OCI-LY1 (cell line): ENCODE results near the gene ABTB2.

Experiments used
- EZH2 ChIP-seq: fragments of 200-600 bp; sonication (generic), shearing (Covaris generic); IDR thresholded peaks from 2 replicates; pipeline ENCODE4 v1.8.0; 2017; ENCODE audit warnings: borderline replicate concordance, mixed run types, mild to moderate bottlenecking, antibody characterized with exemption, low read length, moderate library complexity, mixed read lengths
- TF ChIP-seq, protein P1 (sequence below): fragments of 200-600 bp; sonication (generic), shearing (Covaris generic); IDR thresholded peaks from 2 replicates; pipeline ENCODE4 v1.5.1; 2017; ENCODE audit warnings: mild to moderate bottlenecking, antibody characterized with exemption, low read length, moderate library complexity, mixed read lengths

DNA sequence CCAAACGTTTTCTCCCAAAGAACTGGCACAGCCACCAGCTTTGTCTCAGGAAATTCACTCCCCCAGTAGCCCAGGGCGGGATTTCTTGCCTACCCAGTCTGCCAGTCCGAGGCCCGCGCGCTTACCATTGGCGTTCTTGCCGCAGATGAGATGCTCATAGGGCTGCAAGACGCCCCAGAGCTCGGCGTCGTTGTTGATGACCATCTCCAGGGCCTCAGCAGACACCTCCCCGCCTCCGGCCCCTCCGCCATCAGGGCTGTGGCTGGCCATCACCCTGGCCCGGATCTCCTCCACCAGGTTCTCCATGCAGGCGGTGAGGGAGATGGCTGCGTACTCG, 1.3 kb downstream of the ABTB2 start:
- TF ChIP-seq, protein P1, sequence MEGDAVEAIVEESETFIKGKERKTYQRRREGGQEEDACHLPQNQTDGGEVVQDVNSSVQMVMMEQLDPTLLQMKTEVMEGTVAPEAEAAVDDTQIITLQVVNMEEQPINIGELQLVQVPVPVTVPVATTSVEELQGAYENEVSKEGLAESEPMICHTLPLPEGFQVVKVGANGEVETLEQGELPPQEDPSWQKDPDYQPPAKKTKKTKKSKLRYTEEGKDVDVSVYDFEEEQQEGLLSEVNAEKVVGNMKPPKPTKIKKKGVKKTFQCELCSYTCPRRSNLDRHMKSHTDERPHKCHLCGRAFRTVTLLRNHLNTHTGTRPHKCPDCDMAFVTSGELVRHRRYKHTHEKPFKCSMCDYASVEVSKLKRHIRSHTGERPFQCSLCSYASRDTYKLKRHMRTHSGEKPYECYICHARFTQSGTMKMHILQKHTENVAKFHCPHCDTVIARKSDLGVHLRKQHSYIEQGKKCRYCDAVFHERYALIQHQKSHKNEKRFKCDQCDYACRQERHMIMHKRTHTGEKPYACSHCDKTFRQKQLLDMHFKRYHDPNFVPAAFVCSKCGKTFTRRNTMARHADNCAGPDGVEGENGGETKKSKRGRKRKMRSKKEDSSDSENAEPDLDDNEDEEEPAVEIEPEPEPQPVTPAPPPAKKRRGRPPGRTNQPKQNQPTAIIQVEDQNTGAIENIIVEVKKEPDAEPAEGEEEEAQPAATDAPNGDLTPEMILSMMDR, result no peak
- no peak for TF ChIP-seq EZH2
